Anterior cingulate cortex (tissue), 58 donors: Measurements from ENCODE around the gene SIL1.
"Not testable (repeated sequence)": the region's sequence is repeated elsewhere in the genome, so short reads cannot be mapped to it uniquely, and the experiment has no call there.

Experiments used
- DNase-seq, 58 donors: peaks; one replicate each; lab custom pipeline; 2025; lab: John Stamatoyannopoulos, UW

The SIL1 gene

DNA sequence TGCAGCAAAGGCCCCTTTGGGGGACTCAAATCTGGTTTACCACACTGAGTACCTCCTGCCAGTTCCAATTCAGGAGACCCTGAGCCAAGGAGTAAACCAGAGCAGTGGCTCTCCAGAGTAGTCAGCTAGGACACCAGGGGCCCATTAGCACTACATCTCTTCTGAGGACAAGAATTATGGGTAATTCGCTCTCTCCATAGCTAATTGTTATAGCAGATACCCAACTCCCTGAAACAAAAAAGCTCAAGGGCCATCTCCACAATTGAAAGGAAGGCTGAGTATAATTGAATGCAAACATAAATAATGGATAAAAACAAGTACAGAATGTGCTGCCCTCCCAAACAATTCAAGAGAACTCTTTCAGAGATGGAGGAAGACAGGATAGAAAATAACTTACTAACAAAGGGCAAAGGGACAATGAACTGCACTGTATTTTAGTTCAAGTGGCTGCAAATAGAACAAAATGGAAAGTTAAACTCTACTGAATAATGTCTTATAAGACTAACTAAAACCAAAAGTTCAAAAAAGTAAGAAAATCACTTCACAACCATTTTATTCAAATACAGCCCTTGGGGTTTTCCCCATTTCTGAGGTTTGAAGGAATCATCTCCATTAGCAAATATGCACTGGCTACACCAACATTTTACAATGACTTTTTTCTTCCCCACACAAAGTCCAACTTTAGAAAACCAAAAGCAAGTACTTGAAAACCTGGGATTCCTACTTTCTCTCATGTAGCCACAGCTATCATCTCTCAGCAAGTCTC is 118.8 kb downstream of the SIL1 start:
- no peak for DNase-seq

DNA sequence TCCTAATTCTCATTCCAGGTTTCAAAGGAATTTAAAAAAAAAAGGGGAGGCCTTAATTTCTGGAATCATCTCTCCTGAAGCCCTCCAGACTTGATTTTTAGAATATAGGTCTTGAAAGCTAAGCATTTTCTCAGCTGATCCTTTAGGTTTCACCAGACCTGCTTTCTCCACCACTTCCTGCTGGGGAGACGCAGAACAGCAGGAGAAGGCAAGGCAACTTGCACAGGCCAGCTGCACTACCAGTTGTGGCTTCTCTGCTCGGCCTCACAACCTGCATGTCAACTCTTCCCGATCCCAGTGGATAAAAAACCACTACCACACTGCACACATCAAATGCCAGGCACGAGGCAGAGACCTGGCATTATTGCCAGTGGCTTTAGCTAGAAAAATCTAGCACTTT is 119.8 kb downstream of the SIL1 start:
- DNase-seq = no peak

DNA sequence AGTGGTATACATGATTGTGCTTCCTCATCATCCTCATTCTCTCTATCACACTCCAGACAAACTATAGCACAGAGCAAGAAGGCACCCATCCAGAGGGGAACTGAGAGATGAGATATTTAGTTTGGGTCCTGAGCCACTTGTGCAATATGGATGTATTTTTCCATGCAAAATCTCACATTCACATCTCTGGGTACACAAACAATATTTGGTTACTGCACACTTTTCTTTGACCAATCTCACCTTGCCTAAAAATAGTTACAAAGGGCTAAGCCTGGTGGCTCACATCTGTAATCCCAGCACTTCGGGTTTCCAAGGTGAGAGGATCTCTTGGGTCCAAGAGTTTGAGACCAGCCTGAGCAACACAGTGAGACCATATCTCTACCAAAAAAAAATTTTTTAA is 120.3 kb downstream of the SIL1 start:
- no peak for DNase-seq

DNA sequence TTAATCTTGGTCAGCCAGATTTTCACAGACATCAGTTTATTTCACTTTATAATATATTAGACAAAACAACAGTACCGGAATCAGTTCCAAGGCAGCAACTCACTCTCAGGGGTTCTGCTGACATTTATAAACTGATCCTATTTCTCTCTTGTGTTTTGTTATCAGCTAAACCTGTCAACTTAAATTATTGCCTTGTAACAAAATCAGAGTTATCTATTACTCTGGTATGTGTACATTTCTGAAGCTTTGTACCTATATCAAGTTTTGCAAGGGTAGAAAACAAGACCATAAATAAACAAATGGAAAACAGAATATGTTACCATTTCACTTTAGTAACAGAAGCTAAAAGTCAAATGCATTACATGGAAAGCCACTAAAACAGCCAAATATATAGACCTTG is 122.1 kb downstream of the SIL1 start:
- DNase-seq = no peak

DNA sequence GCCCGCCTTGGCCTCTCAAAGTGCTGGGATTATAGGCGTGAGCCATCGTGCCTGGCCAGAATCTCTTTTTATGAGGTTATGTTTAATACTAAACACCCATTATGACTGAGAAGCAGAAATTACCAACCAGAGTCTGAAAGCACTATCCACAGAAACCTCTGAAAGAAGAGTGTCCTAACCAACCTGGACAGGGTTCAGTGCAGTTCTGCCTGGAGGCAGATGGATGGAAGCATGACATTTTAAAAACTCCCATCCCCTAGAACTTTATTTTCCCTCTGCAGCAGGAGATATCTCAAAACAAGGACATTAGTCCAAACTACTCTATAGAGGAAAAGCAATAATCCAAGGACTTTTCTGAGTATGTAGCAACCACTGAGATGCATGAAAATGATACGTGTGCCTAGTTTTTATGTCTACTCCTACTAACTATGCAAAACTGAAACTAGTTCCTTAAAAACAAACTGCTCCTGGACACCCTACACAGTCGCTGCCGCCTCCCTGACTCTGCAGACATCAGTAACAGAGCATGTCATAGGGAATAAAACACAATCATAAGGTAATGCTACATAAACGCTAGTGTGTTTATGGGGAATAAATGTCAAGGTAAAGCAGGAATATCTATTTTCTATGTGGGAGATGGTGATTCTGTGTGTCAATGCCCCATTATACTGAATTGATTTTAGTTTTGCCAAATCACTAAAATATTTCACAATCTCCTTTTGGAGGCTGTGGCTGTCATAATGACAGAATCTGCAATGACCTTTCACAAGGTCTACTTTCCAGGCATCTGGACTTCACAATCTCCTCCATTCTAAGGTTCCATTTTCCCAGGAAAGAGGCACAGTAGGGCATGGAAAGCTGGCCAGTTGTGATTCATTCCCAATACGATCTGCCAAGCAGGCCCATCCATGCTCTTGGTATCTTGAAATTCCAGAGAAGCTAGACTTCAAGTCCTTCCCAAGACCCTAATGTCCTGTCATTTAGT is 122.8 kb downstream of the SIL1 start:
- DNase-seq = no peak

DNA sequence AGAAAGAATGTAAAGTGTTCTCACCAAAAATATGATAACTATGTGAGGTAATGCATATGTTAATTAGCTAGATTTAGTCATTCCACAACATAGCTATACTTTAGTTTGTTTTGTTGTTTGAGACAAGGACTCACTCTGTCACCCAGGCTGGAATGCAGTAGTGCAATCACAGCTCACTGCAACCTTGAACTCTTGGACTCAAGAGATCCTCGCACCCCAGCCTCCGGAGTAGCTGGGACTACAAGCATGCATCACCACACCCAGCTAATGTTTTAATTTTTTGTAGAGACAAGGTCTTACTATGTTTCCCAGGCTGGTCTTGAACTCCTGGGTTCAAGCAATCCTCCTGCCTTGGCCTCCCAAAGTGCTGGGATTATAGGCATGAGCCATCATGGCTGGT is 124.2 kb downstream of the SIL1 start:
- not testable (repeated sequence) for DNase-seq

DNA sequence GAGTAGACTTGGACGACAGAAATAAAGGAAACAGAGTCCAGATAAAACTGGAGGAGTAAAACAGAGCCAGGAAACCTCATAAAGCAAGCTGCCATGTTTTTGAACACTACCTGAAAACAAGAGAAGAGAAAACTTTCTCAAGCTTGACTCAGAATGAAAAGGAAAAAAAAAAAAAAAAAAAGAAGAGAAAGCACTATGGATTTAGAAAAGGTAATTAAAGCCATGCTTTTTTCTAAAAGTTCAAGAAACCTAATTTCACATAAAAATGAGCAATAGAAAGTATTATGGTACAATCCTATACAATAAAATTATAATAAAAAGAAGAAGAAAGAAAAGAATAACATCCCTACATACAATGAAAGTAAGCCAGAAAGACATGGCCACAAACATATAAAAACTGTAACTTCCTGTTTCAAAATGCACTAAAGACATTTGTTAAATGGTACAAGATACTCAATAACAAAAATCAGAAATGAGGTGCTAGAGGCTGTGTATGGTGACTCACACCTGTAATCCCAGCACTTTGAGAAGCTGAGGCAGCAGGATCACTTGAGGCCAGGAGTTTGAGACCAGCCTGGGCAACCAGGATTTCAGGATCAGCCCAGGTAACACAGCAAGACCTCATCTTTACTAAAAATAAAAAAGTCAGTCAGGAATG is 129.5 kb downstream of the SIL1 start:
- DNase-seq = no peak

DNA sequence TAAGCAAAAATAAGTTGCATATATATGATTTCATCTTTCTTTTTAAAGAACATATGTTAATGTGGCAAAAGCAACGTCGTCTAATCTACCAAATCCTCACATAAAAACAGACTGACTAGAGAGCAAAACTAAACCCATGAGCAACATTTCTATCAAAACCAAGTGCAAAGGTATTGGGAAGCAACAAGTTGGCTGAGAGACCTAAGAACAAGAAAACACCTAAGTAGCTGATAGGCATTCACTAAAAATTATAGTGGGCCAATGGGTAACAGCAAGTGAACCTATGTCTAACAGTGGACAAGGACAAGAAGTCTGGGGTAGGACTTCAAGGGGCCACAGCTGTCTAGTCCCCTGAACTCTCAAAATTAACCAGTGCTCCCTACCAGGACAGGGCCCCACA is 130.1 kb downstream of the SIL1 start:
- no peak for DNase-seq

DNA sequence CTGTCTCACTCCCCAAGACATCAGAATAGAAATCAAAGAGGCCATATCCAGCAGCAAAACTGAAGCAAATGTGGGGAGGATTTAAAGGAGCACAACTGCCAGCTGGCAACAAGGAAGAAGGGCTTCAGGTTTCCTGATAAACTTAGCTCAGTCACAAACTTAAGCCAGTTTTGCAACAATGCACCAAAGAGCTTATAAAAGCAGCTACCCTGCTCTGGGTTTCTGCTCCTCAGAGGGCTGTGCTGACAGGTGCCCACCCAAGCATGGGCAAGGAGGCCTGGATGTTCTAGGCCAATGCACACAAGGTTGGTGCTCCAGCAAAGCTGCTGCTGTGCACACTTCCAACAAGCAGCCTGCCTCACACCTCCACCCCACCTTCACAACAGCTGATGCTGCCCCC is 132.9 kb downstream of the SIL1 start:
- DNase-seq = no peak

DNA sequence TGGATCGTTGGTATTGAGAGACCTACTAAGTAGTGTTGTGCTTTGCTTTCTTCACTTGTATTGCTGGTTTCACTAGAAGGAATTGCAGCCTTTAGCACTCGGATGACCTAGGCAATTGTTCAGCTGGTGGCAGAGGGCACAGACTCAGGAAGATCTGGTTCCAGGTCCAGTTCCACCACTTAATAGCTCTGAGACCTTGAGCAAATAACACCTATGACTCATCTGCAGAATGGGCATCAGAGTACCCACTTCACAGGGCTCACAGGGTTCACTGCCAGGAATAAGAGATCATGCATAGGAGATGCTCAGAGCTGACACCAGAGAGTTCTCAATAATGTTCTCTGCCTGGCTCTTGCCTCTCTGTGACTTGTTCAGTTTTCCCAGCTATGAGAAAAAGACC is 133.6 kb downstream of the SIL1 start:
- DNase-seq = no peak

DNA sequence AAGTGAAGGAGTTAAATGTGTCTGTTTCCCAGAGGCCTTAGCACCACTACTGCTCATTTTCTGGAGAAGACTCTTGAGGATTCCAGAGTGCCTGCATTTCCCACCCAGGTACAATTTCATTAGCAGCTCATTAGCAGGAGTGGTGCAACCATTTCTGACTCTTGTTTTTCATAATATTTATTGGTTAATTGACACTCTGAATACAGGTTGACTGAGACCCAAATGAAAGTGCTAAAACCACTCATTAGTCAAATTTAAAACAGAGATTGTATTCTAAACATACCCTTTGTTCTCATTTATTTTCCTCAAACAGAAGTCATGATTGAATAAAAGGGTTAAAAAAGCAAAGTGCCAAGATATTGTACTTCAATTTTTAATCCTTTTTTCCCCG is 134.5 kb downstream of the SIL1 start:
- DNase-seq = no peak

DNA sequence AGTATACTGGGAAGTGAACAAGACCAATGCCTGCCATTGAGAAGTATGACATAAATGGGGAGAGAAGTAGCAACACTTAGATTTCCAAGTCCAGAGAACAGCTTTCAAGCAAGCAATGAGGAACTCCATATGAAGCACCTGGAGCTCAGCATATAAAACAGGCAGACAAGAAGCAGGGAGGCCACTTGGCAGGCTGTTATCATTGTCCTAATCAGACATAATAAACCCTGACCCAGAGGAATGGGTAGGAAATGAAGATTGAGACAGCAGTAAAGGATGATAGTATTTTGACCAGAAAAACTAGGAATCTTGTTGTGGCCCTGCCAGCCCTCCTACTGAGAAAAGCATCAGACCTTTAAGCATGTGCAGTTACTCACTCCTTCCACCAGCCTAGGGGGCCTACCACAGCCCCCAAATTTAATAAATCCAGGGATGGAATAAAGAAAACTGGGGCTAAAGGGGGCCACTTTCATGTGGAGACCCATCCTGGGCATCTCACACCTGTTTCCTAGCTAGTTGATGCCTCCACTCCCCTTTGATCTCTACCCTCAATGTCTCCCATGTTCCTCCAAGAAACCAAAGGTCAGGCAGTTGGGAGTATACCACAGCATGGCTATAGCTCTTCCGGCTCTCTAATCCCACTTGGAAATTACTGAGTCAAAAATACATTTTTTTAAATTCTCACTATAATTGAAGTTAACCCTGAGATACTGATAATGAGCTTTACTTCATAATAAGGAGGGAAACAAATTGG is 135.1 kb downstream of the SIL1 start:
- no peak for DNase-seq

DNA sequence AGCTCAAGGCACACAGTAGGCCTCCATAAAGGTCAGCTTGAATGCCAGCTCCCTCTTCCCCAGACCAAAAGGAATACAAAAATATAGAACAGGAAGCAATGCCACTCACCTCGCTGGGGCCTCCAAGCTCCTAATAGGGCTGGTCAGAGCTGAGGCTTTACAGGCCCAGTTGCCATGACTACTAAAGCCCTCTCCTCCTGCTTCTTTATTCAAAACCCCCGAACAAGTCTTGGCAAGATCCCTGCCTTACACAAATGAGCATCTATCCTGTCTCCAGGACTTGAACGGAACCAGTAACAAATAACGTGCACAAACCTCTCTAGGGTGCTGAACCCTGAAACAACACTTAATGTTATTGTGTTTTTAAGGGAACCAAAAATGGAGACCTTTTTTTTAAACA is 136.3 kb downstream of the SIL1 start:
- peak in 8 of 58 donors; percentile 7 to 64 (median 37) for DNase-seq

DNA sequence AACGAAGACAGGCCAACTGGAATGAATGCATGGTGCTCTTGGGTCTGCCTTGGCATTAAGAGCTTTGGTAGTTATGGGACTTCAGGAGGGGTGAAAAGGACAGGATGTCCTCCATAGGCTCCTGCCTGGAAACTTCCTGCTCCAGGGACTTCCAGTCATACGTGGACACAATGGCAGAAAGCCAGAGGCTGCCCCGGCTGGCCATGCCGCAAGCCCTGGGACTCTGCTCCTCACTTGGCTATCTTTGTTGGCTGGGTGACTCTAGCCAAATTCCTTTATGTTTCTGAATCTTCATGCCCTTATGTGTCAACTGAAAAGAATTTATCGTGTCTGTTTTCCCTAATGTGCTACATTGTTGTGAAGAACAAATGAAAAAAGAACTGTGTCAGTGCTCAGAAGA is 136.9 kb downstream of the SIL1 start:
- DNase-seq = peak in 2 of 58 donors; percentile 17 to 63

DNA sequence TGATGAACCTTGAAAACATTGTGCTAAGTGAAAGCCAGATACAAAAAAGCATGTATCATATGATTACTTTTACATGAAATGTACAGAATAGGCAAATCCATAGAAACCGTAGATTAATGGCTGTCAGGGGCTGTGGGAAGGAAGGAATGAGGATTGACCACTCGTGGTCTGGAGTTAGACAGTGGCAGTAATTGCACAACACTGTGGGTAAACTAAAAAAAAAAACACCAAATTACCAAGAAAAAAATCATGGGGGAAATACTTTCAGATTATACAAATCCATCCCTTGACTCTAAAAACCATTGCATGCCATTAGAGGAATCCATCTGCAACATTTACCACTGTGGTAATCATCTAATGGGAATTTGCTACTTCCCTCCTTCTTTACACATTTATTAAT is 140.0 kb downstream of the SIL1 start:
- no peak for DNase-seq

DNA sequence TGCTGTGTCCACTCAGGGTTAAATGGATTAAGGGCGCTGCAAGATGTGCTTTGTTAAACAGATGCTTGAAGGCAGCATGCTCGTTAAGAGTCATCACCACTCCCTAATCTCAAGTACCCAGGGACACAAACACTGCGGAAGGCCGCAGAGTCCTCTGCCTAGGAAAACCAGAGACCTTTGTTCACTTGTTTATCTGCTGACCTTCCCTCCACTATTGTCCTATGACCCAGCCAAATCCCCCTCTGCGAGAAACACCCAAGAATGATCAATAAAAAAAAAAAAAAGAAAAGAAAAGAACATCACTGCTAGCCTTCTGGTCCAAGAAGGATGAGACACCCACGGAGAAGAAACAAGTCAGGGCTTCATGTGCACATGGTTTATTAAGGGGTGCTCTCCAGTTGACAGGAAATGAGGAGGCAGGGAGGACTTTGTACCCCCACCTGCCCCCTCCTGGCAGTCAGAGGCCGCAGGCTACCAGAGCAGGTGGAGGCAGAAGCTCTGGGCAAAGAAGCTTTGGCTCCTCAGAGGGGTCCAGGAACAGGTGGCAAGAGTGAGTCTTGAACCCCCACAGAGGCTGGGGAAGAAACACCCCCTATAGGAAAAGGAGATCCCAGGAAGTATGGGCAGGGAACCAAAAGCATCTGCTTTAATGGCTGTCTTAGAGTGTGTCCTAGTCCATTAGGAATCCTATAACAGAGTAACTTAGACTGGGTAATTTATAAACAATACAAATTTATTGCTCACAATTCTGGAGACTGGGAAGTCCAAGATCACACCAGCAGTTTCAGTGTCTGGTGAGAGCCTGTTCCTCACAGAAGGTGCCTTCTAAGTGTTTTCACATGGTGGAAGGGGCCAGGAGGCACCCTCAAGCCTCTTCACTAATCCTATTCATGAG is 140.9 kb downstream of the SIL1 start:
- DNase-seq = not testable (repeated sequence)

DNA sequence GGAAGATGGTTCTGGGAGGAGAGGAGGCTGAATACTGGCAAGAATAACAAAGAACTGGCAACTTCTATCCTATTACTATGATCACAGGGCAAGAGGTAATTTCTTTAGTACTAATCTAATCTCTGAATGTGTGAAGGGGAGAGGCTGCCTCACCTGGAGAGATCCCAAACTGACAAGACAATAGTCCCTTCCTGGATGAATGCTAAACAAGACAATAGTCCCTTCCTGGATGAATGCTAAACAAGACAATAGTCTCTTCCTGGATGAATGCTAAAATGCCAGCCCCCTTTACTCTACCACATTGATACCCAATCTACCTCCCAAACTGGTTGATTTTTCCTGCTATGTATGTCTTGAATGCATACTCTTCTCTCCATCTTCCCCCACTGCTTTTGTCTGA is 145.2 kb downstream of the SIL1 start:
- no peak for DNase-seq

DNA sequence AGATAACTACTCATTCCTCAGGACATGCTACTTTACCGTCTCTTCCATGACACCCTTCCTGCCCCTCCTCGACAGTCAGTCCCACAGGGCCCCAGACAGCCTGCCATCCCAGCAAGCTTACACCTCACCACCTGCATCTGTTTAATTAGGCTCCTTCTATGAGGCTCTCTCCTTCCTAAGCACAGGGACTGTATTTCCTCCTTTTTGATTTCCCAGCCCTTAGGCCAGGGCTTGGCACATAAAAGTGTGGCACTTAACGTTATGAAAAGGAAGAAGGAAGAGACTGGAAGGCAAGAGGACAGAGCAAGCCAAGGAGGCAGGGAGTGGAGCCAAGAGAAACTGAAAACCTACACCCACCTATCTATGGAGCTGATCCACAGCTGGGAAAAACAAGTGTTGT is 146.8 kb downstream of the SIL1 start:
- no peak for DNase-seq

DNA sequence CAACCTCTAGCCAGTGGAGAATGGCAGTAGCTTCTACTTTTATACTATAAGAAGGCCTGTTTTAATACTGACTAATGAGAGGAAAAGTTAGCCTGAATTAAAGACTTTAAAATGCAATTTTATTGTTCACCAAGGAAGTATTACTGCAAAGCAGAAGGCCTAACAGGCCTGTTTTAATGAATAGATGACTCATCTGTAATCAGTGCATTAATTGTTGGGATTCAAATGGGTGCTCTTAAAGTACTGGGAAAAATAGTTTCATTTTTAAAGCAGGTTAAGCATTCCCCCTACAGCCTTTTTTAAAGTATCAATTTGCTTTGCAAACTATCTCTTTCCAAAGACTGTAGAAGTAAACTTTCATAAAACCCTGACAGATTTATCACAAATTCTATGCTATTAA is 147.7 kb downstream of the SIL1 start:
- no peak for DNase-seq
